Measurements from ENCODE around the gene SLC50A1. TPM values are rescaled to one million over a fixed set of nuclear protein-coding genes. Genes with fewer than 3 reads are reported as not detected.

SLC50A1 gene
- total and polyA plus RNA-seq, 2 of the 8 experiments (the other 6 are each of a cell fraction or from before 2014, with no cell fraction given), result 36.5 to 90.8 TPM

- TF ChIP-seq YY1 (IDR thresholded peaks at IDR 0.05; ENCODE audit: low read depth, low read length) (peak; percentile 37; the same call in 1 of the 2 replicates), ATF2 (IDR thresholded peaks at IDR 0.05; ENCODE audit: low read length) (no peak), CHD2 (IDR thresholded peaks at IDR 0.05; ENCODE audit: low read length) (no peak), KDM5A (IDR thresholded peaks at IDR 0.05; ENCODE audit: low read length) (no peak), BRCA1 (IDR thresholded peaks at IDR 0.05; ENCODE audit: low read depth, low read length) (no peak), ASH2L (IDR thresholded peaks at IDR 0.05; ENCODE audit: low read length) (no peak)
Observed at GRCh38 chr1:155086856-155087535, 48.7 kb upstream of the SLC50A1 start (continued).
